Activated T-helper 2 cell treated with anti-CD3 and anti-CD28 coated beads, Interferon-gamma antibody, Interleukin-2, Interleukin-4, amounts not matched to agents 10 μg/mL and 5 μg/mL and 100 μg/mL, durations not matched to agents 14 hours and 24 hours and 36 hours (primary cell): ENCODE measurements around the gene RBM38. TPM values are rescaled to one million over a fixed set of nuclear protein-coding genes. Genes with fewer than 3 reads are reported as not detected.

Source experiments
- DNase-seq: peaks from one replicate; pipeline ENCODE4 v3.0.0; 2021; ENCODE audit warnings: low spot score
- H3K27ac Mint-ChIP-seq: one replicate; pipeline ENCODE4 v1.8.0; 2021; ENCODE audit warnings: mixed read lengths
- H3K27me3 Mint-ChIP-seq: one replicate; pipeline ENCODE4 v1.8.0; 2021; ENCODE audit warnings: low read depth, mixed read lengths
- H3K36me3 Mint-ChIP-seq: one replicate; pipeline ENCODE4 v1.8.0; 2021; ENCODE audit warnings: low read depth, mixed read lengths
- H3K4me1 Mint-ChIP-seq: one replicate; pipeline ENCODE4 v1.8.0; 2021; ENCODE audit warnings: low read depth, mixed read lengths
- H3K4me3 Mint-ChIP-seq: one replicate; pipeline ENCODE4 v1.8.0; 2021; ENCODE audit warnings: low read depth, mild to moderate bottlenecking, moderate library complexity, mixed read lengths
- H3K9me3 Mint-ChIP-seq: one replicate; pipeline ENCODE4 v1.8.0; 2021; ENCODE audit warnings: mixed read lengths
- intact Hi-C: fragments of 100-400 bp; cut with micrococcal nuclease; formaldehyde crosslinking; loops from one replicate; pipeline ENCODE4 v1.15.1; 2023
- total RNA-seq: library from RNA; stranded (reverse); gene quantifications from 2 replicates; pipeline ENCODE4 v1.2.3, GENCODE V29; 2022

Gene RBM38
- total RNA-seq, 1 donor from 2014 or later, result 88.9 TPM

- Mint-ChIP-seq H3K36me3 (peaks cover 44% of the 10 kb centered on the region), H3K9me3 (no peaks in the 10 kb centered on the region), H3K4me1 (peaks cover 22% of the 10 kb centered on the region), H3K4me3 (peak overlapping the region; percentile 59), H3K27ac (no peak overlapping the region), H3K27me3 (no peaks in the 10 kb centered on the region)
- intact Hi-C loops, result no loop called here
- no peak for DNase-seq
Measured at GRCh38 chr20:57353351-57353750, 37.8 kb upstream of the RBM38 start.

DNA sequence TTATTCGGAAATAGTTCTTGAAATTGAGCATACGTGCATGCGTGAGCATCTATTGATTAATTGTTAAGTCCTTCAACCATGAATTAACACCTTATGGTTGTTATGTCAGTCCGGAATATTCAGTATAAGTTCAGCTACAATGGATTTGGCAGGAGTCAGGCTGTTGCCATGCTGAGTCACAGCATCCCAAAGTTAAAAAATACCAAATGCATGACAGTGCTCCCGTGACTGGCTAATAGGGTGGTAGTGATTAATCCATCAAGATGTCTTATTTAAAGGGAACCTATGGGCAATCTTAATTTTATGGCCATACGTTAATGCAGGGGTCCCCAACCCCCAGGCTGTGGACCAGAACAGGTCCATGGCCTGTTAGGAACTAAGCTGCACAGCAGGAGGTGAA lies 29.7 kb upstream of the RBM38 start:
- Mint-ChIP-seq H3K27me3 (no peaks in the 10 kb centered on the region), H3K9me3 (no peaks in the 10 kb centered on the region), H3K4me1 (peaks cover 2% of the 10 kb centered on the region), H3K36me3 (peaks cover 33% of the 10 kb centered on the region), H3K4me3 (no peak overlapping the region), H3K27ac (no peak overlapping the region)
- DNase-seq, result no peak
- intact Hi-C loops, result no loop called here

- Mint-ChIP-seq H3K27ac (no peak overlapping the region), H3K36me3 (peaks cover 52% of the 10 kb centered on the region), H3K27me3 (no peaks in the 10 kb centered on the region), H3K4me3 (no peak overlapping the region), H3K4me1 (peaks cover 2% of the 10 kb centered on the region), H3K9me3 (no peaks in the 10 kb centered on the region)
- DNase-seq, result no peak
- intact Hi-C loops, result no loop called here
Measured at GRCh38 chr20:57364451-57364850, 26.7 kb upstream of the RBM38 start.

GRCh38 chr20:57369596-57369995 lies 21.6 kb upstream of the RBM38 start:
- Mint-ChIP-seq H3K4me1 (peaks cover 17% of the 10 kb centered on the region), H3K27ac (no peak overlapping the region), H3K27me3 (no peaks in the 10 kb centered on the region), H3K36me3 (peaks cover 84% of the 10 kb centered on the region), H3K4me3 (no peak overlapping the region), H3K9me3 (no peaks in the 10 kb centered on the region)
- no peak for DNase-seq
- intact Hi-C loops, result no loop called here

DNA sequence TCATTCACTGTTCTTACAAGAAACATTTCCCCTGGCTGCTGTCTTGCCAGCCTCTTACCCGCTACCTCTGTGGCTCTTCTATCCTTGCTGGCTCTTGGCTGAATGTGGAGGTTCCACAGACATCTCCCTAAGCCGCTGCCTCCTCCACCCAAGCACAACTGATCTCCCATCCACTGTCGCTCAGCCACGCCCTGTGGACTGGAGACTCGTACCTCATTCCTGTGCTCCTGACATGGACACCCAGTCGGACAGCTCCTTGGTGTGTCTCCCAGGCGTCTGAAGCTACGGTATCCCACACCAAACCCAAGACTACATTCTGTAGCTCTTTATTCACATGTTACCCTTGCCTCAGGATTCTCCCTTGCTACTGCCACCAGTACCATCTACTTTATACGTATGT lies 20.9 kb upstream of the RBM38 start:
- H3K36me3 Mint-ChIP-seq, result peaks cover 87% of the 10 kb centered on the region
- H3K27ac Mint-ChIP-seq, result no peak overlapping the region
- DNase-seq, result no peak
- peaks cover 17% of the 10 kb centered on the region for H3K4me1 Mint-ChIP-seq
- intact Hi-C loops, result no loop called here
- H3K4me3 Mint-ChIP-seq, result no peak overlapping the region
- no peaks in the 10 kb centered on the region for H3K27me3 Mint-ChIP-seq
- no peaks in the 10 kb centered on the region for H3K9me3 Mint-ChIP-seq

GRCh38 chr20:57371363-57371762 lies 19.8 kb upstream of the RBM38 start:
- no peak for DNase-seq
- Mint-ChIP-seq H3K36me3 (peaks cover 87% of the 10 kb centered on the region), H3K27ac (no peak overlapping the region)

DNA sequence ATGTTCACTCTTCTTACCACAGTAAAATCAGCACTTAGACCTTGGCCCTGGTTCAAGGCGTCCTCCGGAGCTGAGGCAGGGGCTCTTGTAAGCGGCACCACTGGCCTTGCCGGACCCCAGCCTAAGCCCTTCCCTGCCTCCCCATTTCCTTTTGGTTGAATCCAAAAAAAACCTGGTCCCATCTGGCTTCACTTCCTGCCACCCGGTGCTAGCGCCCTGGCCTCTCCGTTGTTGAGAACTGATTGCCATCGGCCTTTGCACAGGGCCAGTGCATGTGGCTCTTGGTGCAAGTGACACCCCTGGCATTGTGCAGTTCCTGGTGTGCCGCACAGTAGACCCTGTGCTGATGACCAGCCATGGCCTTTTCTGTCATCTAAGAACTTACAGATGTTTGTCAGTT lies 19.0 kb upstream of the RBM38 start:
- H3K4me1 Mint-ChIP-seq, result peaks cover 27% of the 10 kb centered on the region
- intact Hi-C loops, result no loop called here
- H3K36me3 Mint-ChIP-seq, result peaks cover 89% of the 10 kb centered on the region
- no peak overlapping the region for H3K4me3 Mint-ChIP-seq
- DNase-seq, result no peak
- H3K27ac Mint-ChIP-seq, result no peak overlapping the region
- H3K27me3 Mint-ChIP-seq, result no peaks in the 10 kb centered on the region
- no peaks in the 10 kb centered on the region for H3K9me3 Mint-ChIP-seq

More at GRCh38 chr20:57371363-57371762, 19.8 kb upstream of the RBM38 start:
- intact Hi-C loops, result no loop called here
- no peaks in the 10 kb centered on the region for H3K27me3 Mint-ChIP-seq
- H3K4me1 Mint-ChIP-seq, result peaks cover 20% of the 10 kb centered on the region
- H3K4me3 Mint-ChIP-seq, result no peak overlapping the region
- no peaks in the 10 kb centered on the region for H3K9me3 Mint-ChIP-seq

DNA sequence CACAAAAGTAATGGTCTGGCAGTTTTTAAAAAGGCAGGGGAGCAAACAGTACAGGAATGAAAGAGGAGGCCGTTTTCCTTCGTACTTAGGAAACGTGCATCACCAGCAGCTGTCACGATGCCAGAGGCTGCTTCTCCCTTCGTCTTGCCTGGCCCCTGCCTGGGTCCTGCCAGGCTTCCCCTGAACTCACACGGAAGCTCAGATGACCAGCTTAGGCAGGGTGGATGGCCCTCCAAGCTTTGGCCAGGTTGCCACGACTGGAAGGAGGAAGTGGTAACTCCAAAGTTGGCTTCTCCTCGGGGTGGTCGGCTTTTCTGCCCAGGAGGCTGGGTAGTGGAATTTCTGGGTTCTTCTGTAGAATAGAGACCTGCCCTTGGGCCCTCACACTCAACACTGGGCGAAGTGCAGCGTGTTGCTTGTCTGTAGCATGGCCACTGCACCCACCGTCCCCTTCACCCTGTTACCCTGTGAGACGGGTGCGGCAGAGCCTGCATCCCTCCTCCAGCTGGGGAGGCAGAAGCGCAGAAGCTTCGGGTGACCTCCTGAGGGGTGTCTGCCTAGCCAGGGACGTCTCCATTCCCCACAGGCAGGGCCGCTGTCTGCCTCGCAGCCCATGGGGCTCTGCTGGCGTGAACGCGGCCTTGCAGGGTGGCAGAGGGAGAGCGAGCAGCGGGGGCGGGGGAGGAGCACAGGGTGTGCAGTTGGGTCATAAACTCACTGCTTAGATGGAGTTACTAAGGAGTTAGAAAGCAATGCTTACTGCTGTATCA lies 18.4 kb upstream of the RBM38 start:
- DNase-seq, result no peak
- Mint-ChIP-seq H3K4me3 (no peak overlapping the region), H3K9me3 (no peaks in the 10 kb centered on the region), H3K36me3 (peaks cover 92% of the 10 kb centered on the region), H3K4me1 (peaks cover 33% of the 10 kb centered on the region), H3K27ac (no peak overlapping the region), H3K27me3 (no peaks in the 10 kb centered on the region)
- intact Hi-C loops, result no loop called here

GRCh38 chr20:57374343-57374930 lies 16.8 kb upstream of the RBM38 start:
- H3K27ac Mint-ChIP-seq, result peak overlapping the region; percentile 24
- H3K9me3 Mint-ChIP-seq, result no peaks in the 10 kb centered on the region
- intact Hi-C loops, result no loop called here
- H3K4me3 Mint-ChIP-seq, result no peak overlapping the region
- peaks cover 95% of the 10 kb centered on the region for H3K36me3 Mint-ChIP-seq
- H3K27me3 Mint-ChIP-seq, result no peaks in the 10 kb centered on the region
- H3K4me1 Mint-ChIP-seq, result peaks cover 49% of the 10 kb centered on the region
- no peak for DNase-seq

DNA sequence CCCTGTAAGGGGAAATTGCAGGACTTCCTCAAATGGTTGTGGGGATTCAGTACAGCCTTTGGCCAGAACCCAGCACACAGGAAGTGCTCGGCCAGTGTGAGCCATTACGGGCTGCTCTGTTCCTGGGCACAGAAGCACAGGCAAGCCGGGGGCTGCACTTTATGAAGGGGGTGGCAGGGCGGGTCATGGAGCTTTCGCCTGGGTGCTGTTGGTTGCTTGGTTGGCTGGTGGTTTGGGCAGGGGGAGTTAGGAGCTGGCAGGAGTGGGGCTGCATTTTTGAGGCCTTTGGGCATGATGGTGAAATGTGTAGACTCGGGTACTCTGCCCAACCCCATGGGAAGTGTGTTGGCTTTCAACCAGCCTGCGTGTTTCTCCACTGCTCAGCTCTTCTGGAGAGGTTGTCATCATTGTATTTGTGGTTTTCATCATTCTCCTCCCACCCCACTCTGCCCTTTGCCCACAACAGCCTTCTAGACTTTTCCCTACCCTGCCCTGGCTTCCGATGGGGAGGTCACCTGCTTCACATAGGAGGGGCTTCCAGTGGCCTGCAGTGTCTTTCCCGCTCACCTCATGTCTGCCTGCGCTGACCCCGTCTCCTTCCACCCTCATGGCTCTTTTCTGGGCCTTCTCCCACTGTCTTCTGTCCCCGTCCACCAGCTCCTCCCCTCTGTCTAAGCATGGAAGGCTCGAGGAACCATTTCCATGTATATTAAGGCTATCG lies 16.1 kb upstream of the RBM38 start:
- Mint-ChIP-seq H3K27me3 (no peaks in the 10 kb centered on the region), H3K9me3 (no peaks in the 10 kb centered on the region), H3K4me3 (no peak overlapping the region), H3K27ac (peak overlapping the region; percentile 11), H3K36me3 (peaks cover 95% of the 10 kb centered on the region), H3K4me1 (peaks cover 54% of the 10 kb centered on the region)
- intact Hi-C loops, result no loop called here
- no peak for DNase-seq

DNA sequence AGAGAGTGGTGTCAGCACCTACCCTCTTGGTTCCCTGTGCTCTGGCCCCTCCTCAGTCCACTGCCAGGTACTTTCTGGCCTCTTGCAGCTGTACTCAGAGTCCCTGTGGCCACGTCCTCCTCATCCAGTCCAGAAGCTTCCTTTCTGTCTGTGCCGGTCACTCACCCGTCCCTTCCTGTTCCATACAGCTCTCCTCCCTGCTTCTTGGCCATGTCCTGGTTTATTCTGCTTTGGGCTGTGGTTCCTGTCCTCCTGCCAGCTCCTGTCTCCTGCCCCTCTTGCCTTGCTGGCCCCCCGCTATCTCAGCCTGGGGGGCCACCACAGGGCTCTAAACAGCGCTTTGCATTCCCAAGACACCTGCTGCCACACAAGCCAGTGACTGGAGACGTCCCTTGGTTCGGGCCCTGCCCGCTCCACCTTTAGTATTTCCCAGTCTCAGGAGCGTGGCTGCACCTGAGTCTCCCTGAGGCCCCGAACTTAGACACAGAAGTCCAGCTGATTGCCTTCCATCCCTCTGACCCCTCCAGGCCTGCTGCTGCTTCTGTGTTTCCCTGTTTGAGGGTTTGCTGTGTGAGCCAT lies 15.5 kb upstream of the RBM38 start:
- H3K27ac Mint-ChIP-seq, result peak overlapping the region; percentile 12
- DNase-seq, result no peak
- no peaks in the 10 kb centered on the region for H3K9me3 Mint-ChIP-seq
- H3K36me3 Mint-ChIP-seq, result peaks cover 94% of the 10 kb centered on the region
- H3K4me3 Mint-ChIP-seq, result no peak overlapping the region
- intact Hi-C loops, result no loop called here
- no peaks in the 10 kb centered on the region for H3K27me3 Mint-ChIP-seq
- peaks cover 53% of the 10 kb centered on the region for H3K4me1 Mint-ChIP-seq

DNA sequence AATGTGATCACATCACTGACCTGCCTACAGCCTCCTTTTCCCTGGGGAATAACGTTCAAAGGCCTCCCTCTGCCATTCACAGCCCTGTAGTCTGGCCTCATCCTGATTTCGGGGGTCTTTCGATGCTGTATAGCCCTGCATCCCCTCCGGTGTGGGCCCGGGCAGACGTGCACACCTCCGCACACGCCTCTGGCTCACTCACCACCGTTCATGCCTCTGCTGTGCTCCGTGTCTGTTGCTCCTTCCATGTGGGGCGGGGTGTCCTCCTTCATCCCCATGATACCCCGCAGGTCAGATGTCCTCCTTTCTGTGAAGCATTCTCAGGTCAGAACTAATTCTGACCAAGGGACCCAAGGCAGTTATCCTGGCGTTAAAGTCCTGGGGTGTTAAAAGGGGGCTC lies 13.8 kb upstream of the RBM38 start:
- DNase-seq, result no peak
- Mint-ChIP-seq H3K9me3 (no peaks in the 10 kb centered on the region), H3K36me3 (peaks cover 90% of the 10 kb centered on the region), H3K27ac (peak overlapping the region; percentile 69), H3K4me1 (peaks cover 58% of the 10 kb centered on the region), H3K27me3 (no peaks in the 10 kb centered on the region), H3K4me3 (no peak overlapping the region)
- intact Hi-C loops, result no loop called here

DNA sequence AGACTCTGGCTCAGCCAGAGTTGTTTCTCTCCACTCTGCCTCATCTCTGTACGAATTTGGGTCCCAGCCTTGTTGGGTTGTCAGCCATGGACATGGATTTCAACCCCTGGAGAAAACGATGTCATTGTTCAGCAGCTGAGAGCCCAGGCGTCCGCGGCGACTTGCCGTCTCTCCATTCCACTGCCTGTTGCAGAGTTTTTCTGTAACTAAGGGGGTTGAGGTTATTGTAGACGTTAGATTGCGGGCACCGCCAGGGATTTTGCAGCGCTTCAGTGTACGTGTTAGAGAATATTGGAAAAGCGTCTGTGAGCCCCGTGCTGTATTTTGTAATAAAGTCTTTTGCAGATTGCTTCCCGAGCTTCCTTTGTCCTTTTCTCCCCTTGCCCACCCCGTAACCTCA lies 13.1 kb upstream of the RBM38 start:
- Mint-ChIP-seq H3K4me3 (no peak overlapping the region), H3K27ac (peak overlapping the region; percentile 69), H3K9me3 (no peaks in the 10 kb centered on the region), H3K4me1 (peaks cover 64% of the 10 kb centered on the region), H3K36me3 (peaks cover 88% of the 10 kb centered on the region), H3K27me3 (no peaks in the 10 kb centered on the region)
- intact Hi-C loops, result loop anchor here (2.0 kb wide), 1 partner anchor 27 kb away; the partner anchor contains the start of gene RAE1
- no peak for DNase-seq
